ENCODE data around the gene LRFN5.
"Not testable (repeated sequence)": the region's sequence is repeated elsewhere in the genome, so short reads cannot be mapped to it uniquely, and the experiment has no call there.

LRFN5 gene

DNA sequence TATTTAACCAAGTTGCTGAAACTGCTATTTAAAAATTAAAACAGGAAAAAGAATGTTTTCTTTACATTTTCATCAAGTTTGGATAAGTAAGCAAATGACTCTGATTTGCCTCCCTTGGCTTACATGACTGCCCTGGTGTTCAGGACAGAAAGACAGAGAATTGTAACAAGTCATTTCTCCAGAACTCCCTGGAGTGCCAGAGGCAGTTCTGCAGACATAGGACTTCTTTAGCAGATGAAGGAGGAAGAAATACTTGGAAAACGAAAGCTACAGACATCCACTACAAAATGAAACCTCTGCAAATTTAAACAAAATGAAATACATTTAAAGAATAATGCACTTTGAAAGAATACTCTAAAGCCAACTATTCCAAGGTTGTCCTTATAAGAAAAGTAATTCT lies 253.9 kb downstream of the LRFN5 start:
- in situ Hi-C loops (cut with HindIII; ENCODE audit: low pct_ligation_motif_present, low pct_unique_long_range_greater_than_20kb, low sequenced_read_pairs), result no loop called here
- no peak for DNase-seq

DNA sequence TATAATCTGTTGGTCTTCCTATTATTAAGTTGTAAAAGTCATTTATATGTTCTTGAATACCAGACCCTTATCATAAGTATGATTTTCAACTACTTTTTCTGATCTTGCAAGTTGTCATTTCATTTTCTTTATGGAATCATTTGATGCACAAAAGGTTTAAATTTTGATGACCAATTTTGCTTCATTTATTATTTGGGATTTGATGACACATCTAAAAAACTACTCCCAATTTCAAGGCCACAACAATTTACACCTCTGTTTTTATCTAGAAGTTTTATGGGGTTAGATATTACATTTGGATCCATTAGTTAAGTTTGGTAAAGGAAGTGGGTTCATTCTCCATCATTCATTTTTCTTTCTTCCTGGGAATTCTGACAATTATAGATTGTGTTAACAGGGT lies 259.2 kb downstream of the LRFN5 start:
- in situ Hi-C loops (cut with HindIII; ENCODE audit: low pct_ligation_motif_present, low pct_unique_long_range_greater_than_20kb, low sequenced_read_pairs), result no loop called here
- DNase-seq, result no peak

DNA sequence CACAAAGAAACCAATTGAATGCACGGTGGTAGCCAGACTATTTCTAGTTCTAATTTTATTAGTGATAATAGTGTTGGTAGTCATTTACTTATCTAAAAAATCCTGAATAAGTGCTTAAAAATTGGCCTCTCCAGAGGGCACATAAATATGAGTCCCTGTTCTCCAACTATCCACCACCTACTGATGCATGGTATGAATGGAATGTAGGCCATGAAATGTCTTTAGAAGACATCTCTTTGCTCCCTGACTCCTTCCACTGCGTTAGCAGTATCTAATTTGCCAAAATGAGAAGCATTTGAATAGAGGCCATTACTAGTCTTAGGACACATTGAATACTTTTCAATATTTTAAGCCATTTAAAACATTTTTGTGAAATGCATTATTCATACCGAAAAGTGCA lies 261.7 kb downstream of the LRFN5 start:
- in situ Hi-C loops (cut with HindIII; ENCODE audit: low pct_ligation_motif_present, low pct_unique_long_range_greater_than_20kb, low sequenced_read_pairs), result no loop called here
- no peak for DNase-seq

DNA sequence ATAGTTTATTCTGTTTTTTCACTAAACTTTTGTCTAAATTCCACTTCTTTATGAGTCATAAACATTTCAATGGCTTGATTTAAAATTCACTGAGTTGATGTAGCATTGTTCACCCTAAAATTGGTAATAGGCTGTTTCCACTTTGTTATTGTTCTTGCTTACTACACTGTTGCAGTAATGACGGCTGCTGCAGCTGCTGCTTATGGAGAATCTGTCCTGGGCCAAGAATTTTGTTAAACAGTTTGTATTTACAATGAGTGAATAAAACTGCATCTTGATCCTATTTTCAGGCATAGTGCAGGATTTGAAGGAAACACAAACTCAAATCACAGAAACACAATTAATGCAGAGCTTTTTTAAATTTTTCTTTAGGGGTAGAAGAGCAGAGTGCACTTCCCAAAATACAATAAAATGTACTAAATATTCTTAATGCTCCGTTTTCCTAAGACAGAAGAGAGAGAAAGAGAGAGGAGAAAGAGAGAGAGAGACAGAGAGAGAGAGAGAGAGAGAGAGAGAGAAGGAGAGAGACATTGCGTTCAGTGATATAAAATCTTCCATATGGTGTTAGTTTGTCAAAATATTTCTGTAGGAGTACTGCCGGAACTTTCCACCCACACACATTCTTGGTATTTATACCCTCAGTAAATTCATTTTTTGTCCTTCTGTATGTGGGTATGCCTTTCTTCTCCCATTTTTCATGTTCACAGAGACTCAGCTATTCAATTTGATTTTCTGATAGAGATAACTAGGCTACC lies 266.4 kb downstream of the LRFN5 start:
- no peak for DNase-seq
- in situ Hi-C loops (cut with HindIII; ENCODE audit: low pct_ligation_motif_present, low pct_unique_long_range_greater_than_20kb, low sequenced_read_pairs), result no loop called here

DNA sequence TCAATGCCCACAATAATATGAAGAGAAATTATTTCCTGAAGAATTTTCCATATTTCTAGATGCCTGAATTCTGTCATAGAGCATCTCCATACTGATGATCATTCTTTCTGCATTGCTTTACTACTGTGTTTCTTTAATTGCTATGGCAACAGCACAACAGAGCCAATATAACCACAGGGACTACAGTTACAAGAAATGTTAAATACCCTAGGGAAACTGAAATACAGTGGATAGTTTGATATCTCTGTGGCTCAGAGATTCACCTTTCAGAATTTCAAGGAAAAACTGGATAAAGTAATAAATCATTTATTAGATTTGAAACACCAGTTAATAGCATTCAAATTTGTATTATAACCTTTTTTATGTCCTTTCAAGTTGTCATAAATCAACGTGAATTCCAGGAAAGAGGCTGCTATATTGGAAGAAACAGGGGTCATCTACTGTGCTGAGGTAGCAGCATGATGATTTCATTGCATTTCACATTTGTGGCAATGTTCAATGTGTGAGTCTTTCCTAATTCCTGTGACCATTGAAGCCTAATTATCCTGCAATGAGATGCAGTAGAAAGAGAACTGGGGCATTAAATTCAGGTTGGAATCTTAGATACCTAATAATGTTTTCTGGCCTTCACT lies 267.1 kb downstream of the LRFN5 start:
- in situ Hi-C loops (cut with HindIII; ENCODE audit: low pct_ligation_motif_present, low pct_unique_long_range_greater_than_20kb, low sequenced_read_pairs), result no loop called here
- no peak for DNase-seq

DNA sequence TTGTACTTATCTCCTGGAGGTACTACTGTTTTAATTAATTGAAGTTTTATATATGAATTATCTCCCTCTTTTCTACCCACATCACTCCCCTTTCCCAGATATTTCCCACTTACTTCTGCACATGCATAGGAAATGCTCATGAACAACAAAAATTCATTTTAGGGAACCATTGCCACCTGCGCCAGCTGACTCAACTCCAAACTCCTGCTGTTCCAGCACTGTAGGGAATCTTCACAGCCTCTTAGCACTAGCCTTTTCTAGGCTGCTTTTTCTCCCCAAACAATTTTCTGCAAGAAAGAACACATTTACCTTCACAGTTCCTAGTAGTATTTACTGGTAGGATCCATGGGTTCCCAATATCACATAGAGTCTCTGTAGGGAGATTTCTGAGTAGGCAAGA lies 268.4 kb downstream of the LRFN5 start:
- in situ Hi-C loops (cut with HindIII; ENCODE audit: low pct_ligation_motif_present, low pct_unique_long_range_greater_than_20kb, low sequenced_read_pairs), result no loop called here
- no peak for DNase-seq

DNA sequence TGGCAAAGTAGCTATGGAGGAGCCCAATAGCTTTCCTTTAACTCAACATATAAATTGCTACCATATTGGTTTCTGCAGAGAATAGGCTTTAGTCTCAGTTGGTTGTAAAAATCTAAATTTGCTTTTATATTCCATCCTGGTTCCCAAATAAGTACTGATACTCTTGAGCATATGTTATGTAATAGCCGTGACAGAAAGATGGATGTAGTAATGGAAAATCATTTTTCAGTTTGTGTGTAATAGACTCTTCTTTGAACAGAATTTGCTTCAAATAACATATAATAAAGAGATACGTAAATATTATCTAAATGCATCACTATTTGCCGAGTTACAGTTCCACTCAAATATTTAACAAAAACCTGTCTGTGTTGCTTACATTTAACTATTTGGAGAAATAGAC lies 271.6 kb downstream of the LRFN5 start:
- in situ Hi-C loops (cut with HindIII; ENCODE audit: low pct_ligation_motif_present, low pct_unique_long_range_greater_than_20kb, low sequenced_read_pairs), result no loop called here
- no peak for DNase-seq

DNA sequence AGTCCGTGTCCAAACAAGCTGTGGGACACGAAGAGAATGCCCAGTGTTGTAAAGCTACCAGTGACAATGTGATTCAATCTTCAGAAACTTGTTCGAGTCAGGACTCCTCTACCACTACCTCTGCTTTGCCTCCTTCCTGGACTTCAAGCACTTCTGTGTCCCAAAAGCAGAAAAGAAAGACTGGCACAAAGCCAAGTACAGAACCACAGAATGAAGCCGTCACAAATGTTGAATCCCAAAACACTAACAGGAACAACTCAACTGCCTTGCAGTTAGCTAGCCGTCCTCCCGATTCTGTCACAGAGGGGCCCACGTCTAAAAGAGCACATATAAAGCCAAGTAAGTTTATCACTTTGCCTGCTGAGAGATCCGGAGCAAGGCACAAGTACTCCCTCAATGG lies 284.9 kb downstream of the LRFN5 start:
- in situ Hi-C loops (cut with HindIII; ENCODE audit: low pct_ligation_motif_present, low pct_unique_long_range_greater_than_20kb, low sequenced_read_pairs), result no loop called here
- no peak for DNase-seq

DNA sequence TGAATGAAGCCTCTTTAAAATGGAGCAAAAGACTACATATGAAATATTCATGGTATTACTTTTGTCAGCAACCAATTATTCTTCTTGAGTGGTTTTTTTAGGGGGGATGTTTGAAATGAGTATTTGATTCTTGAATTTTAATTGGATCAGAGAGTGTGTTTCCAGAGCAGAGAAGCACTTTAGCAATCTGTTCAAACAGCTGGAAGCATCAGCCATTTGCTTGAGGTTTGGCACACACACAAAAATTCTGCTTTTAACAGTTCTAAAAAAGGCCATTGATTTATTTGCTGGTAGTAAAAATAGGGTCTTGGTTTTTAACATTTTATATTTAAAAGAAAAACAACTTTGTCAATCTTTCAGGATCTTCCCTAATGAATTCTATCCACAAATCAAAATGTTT lies 292.7 kb downstream of the LRFN5 start:
- no peak for DNase-seq

DNA sequence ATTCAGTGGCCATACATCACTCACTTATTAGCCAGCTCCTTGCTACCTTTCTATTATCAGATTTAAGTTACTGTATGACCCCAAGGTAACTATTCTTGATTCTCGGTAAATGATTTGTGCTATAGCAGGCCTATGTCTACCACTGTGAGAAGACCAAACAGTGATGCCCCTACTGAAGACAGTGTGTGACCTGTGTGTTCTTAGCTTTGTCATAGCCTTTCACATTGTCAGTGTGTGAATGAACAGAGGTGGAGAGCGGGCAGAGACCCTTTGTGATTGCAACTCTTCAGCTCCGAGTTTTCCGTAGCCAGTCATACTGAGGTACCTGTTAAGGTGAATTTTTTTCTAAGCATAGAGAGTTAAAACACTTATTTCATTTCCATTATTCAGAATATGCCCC lies 294.0 kb downstream of the LRFN5 start:
- no peak for DNase-seq
- in situ Hi-C loops (cut with HindIII; ENCODE audit: low pct_ligation_motif_present, low pct_unique_long_range_greater_than_20kb, low sequenced_read_pairs), result no loop called here

More for the DNA sequence above, 292.7 kb downstream of the LRFN5 start:
- in situ Hi-C loops (cut with HindIII; ENCODE audit: low pct_ligation_motif_present, low pct_unique_long_range_greater_than_20kb, low sequenced_read_pairs), result no loop called here

DNA sequence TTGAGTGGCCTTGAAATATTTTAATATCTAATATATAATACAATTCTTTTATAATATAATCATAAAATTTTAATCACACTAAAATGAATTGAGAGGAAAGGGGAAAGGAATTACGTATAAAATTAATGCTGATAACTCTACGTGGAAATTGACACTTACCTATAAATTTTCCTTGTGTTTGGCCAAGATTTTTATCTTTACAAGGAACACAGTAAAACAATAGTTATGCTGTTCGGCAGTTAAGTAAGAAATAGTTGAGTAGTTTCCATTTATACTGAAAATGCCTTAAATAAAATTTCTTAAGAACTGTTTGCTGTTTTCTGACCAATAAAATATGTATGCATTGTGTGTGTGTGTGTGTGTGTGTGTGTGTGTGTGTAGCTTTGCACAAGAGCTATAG lies 294.4 kb downstream of the LRFN5 start:
- no peak for DNase-seq
- in situ Hi-C loops (cut with HindIII; ENCODE audit: low pct_ligation_motif_present, low pct_unique_long_range_greater_than_20kb, low sequenced_read_pairs), result no loop called here

DNA sequence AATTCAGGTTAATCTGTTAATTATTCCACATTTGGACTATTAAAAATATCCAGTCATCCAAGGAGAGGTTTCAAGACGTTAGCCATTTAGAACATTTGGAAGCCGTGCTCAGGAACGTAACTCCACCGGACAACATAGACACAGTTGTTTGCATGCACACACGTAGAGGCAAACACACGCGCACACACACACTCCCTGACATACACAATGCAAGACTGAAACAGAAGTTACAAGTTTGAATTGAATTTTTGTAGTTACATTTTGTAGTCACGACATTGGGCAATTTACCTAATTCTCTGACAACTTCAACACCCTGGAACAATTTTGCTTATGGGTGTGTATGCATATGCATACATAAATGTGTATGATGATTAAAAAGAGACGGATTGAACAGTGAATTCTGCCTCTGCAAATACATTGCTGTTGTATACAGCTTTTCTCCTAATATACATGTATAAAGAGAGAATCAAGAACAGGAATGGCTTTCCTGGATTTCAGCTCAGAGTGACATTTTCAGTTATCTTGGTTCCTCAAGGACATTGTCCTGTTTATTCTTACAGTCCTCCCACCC lies 298.8 kb downstream of the LRFN5 start:
- in situ Hi-C loops (cut with HindIII; ENCODE audit: low pct_ligation_motif_present, low pct_unique_long_range_greater_than_20kb, low sequenced_read_pairs), result no loop called here
- DNase-seq, result no peak

DNA sequence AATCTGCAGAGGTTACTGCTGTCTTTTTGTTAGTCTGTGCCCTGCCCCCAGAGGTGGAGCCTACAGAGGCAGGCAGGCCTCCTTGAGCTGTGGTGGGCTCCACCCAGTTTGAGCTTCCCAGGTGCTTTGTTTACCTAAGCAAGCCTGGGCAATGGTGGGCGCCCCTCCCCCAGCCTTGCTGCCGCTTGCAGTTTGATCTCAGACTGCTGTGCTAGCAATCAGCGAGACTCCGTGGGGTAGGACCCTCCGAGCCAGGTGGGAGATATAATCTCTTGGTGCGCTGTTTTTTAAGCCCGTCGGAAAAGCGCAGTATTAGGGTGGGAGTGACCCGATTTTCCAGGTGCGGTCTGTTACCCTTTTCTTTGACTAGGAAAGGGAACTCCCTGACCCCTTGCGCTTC lies 304.5 kb downstream of the LRFN5 start:
- in situ Hi-C loops (cut with HindIII; ENCODE audit: low pct_ligation_motif_present, low pct_unique_long_range_greater_than_20kb, low sequenced_read_pairs), result not testable (repeated sequence)

DNA sequence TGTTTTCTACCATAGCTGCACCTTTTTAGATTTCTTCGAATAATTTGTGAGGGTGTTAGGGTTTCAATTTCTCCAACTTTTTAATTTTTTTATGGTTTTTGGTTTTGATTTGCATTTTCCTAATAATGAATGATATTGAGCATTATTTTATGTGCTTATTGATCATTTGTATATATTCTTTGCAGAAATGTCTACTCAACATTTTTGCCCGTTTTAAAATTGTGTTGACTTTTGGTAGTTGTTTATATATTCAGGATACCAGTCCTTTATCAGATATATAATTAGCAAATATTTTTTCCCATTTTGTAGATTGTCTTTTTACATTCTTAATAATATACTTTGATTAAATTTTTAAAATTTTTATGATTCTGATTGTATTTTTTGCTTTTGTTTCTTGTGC lies 306.7 kb downstream of the LRFN5 start:
- in situ Hi-C loops (cut with HindIII; ENCODE audit: low pct_ligation_motif_present, low pct_unique_long_range_greater_than_20kb, low sequenced_read_pairs), result no loop called here
- no peak for DNase-seq

More for the DNA sequence above, 304.5 kb downstream of the LRFN5 start:
- not testable (repeated sequence) for DNase-seq

DNA sequence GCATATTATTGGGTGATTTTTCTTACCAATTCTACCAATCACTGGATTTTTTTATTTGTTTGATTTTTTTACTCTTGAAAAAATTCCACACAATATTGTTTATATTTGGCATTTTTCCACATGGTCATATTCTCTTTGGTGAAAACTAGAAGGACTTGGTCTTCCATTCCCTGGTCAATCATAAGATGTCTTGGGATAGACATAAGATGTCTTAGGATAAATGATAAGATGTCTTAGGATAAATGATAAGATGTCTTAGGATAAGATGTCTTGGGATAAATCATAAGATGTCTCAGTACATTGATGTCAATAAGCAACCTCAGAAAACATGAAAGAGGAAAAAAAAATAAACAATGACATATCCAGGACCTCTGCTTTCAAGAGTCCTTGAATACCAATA lies 309.1 kb downstream of the LRFN5 start:
- DNase-seq, result no peak
- in situ Hi-C loops (cut with HindIII; ENCODE audit: low pct_ligation_motif_present, low pct_unique_long_range_greater_than_20kb, low sequenced_read_pairs), result no loop called here

DNA sequence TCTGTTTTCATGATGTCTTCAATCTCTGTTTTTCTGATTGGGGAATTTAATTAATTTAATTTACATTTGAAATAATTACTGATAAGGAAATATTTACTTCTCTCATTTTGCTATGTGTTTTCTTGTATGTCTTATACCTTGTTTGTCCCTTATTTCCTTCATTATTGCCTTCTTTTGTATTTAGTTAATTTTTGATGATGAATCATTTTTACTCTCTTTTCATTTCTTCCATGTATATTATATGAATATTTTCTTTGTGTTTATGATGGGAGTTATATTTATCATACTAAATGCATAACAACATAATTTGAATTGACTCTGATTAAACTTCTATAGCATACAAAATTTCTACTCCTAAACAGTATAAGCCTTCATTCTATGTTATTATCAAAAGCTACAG lies 309.6 kb downstream of the LRFN5 start:
- no peak for DNase-seq
- in situ Hi-C loops (cut with HindIII; ENCODE audit: low pct_ligation_motif_present, low pct_unique_long_range_greater_than_20kb, low sequenced_read_pairs), result no loop called here

DNA sequence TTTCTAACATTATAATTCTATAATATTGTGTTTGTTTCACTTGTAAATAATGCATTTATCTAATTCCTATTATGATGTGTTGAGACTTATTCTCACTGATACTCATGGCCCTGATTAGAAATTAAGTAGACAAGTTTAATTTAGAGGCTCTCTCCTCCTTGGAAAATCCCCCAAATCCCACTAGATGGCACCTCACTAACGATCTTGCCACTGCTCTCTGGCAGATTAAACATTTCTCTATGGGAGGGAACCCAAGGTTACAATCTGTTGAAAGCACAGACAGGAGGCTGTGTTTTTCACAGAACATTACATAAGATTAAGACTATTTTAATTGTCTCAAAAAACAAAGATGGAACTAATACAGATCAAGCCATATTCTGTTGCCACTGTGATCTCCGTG lies 318.7 kb downstream of the LRFN5 start:
- in situ Hi-C loops (cut with HindIII; ENCODE audit: low pct_ligation_motif_present, low pct_unique_long_range_greater_than_20kb, low sequenced_read_pairs), result no loop called here
- DNase-seq, result peak; percentile 32

DNA sequence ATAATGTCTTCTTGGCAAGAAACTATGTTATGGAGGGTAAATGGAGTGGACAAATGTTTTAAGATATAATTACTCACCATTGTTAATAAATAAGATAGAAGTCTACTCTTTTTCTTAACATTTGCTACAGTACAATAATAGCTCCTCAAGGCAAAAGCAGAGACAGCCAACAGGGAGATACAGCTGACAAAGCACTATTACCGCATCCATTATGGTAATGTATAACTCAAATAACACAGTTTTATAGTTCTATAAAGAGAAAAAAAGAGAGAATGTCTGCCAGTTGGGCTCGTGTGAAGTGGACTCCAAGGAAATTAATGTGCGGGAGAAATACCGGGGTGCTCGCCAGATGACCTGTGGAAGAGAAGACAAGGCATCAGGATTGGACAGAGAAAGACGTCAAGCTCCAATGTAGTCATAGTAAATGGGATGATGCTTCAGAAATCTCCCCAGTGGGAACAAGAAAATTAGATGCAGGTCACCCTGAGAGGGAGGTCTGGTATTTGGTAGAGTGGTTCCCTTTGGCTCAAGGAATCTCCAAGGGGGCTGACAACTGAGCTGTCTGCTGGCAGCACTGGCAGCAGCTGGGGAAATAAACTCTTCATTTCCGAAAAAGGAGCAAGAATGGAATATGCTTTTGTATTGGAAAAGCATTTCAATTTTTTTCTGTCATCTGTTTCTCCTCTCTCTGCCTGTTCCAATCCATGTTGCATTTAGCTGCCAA lies 343.9 kb downstream of the LRFN5 start:
- in situ Hi-C loops (cut with HindIII; ENCODE audit: low pct_ligation_motif_present, low pct_unique_long_range_greater_than_20kb, low sequenced_read_pairs), result no loop called here
- no peak for DNase-seq

Data from ACHN (cell line).